Pancreas (tissue), 10 donors: ENCODE data around the gene KLK4. TPM values are rescaled to one million over a fixed set of nuclear protein-coding genes. Genes with fewer than 3 reads are reported as not detected.
A peak's percentile ranks its signal among the peaks of the same experiment; 100 is the strongest.

Experiments
- ATAC-seq, 4 donors: fragments of 200-7000 bp; cut with Tn5 transposase; one replicate each; pipeline versions ENCODE4 v1.8.0 to v1.9.1; 2020; ENCODE audit warnings: mild to moderate bottlenecking in 4 of 4, moderate library complexity in 4 of 4
- DNase-seq, 6 donors: peaks; one replicate each; pipeline ENCODE4 v3.0.0-alpha.2; 2020
- FAIRE-seq: peaks from 2 replicates; lab custom pipeline; 2012; peaks lifted over from hg19 to GRCh38; lab: Jason Lieb, UNC
- H3K27ac ChIP-seq, 4 donors: fragments of 200-600 bp; sonication (generic); 1 replicate in 3 of 4; 2 replicates in 1 of 4; pipeline versions ENCODE4 v1.5.0 to v1.8.0; 2020
- H3K27me3 ChIP-seq, 4 donors: fragments of 200-600 bp; one replicate each; pipeline ENCODE4 v1.8.0; 2021
- H3K36me3 ChIP-seq, 3 donors: fragments of 200-600 bp; sonication (generic) in 1 of 3; one replicate each; pipeline versions ENCODE4 v1.5.0 to v1.8.0; 2020 to 2021
- H3K4me1 ChIP-seq, 3 donors: fragments of 200-600 bp; one replicate each; pipeline ENCODE4 v1.8.0; 2021
- H3K4me3 ChIP-seq, 4 donors: fragments of 200-600 bp; sonication (generic) in 2 of 4; one replicate each; pipeline versions ENCODE4 v1.5.0 to v1.8.0; 2020 to 2021
- H3K9me3 ChIP-seq, 4 donors: fragments of 200-600 bp; one replicate each; pipeline ENCODE4 v1.8.0; 2021
- CTCF ChIP-seq, 4 donors: fragments of 200-600 bp; sonication (generic) in 3 of 4; IDR thresholded peaks; one replicate each; pipeline versions ENCODE4 v1.5.0 to v1.8.0; 2021; ENCODE audit warnings: antibody characterized with exemption in 4 of 4
- WGBS, 2 donors: extraction: QIAGEN DNeasy Blood & Tissue Kit; methylation state at CpG; one replicate each; pipeline ENCODE4 v1.1.7; 2013; 5-methylcytosine and 5-hydroxymethylcytosine counted together
- intact Hi-C, 3 donors: fragments of 100-400 bp; cut with DNase I; formaldehyde crosslinking; loops; one replicate each; pipeline versions ENCODE4 v1.11.1 to v1.14.2; 2022
- polyA plus RNA-seq, 2 donors: library from polyadenylated mRNA; stranded (reverse); fragments of 200-250 nt; gene quantifications; one replicate each; pipeline ENCODE4 v1.2.3, GENCODE V29; 2013
- total RNA-seq, 6 donors: library from RNA; stranded (reverse); fragmentation: NEBNext Ultra II Directional in 4 of 6; extraction: Animal tissue kit (Norgen Biotek cat#: 25700) in 4 of 6; gene quantifications; one replicate each; pipeline versions ENCODE4 v1.2.1 to v1.2.4, GENCODE V29; 2021 to 2023
- donor health status: healthy with polysubstance abuse.
- donor health status: DM: no; HTN: no; CAD: no; lungs with moderate emphysema.
- donor health status: DM: no; HTN: no; CAD: no.
- donor health status: control.
- donor health status: control.
- donor health status: Bipolar disorder and iron deficiency.
- donor health status: DM: yes; HTN: yes; CAD: no.
- donor health status: DM: no; HTN: no; CAD: no.
- donor health status: DM: no; HTN: no; CAD: no.
- donor health status: DM: yes; HTN: yes; CAD: no.

KLK4 gene
- total and polyA plus RNA-seq, 8 donors: 0.41 TPM; not detected in 7

GRCh38 chr19:50933640-50934039, 22.4 kb upstream of the KLK4 start:
- no peak for TF ChIP-seq CTCF (IDR thresholded peaks at IDR 0.05)
- no peak for ATAC-seq
- no peak for DNase-seq
- Histone ChIP-seq H3K9me3 (no peaks in the 10 kb centered on the region), H3K27me3 (peaks cover 0 to 13% (median 0%) of the 10 kb centered on the region in 4 donors), H3K4me3 (no peak overlapping the region), H3K27ac (no peak overlapping the region), H3K36me3 (no peaks in the 10 kb centered on the region), H3K4me1 (no peaks in the 10 kb centered on the region)
- intact Hi-C loops: loop anchor here in 1 of 3 donors (5.0 kb wide), 1 partner anchor 159 kb away; no protein-coding TSS in a partner anchor
- 53 to 64% methylated on average over 8 of the region's 8 CpGs for WGBS, 2 donors
- FAIRE-seq: no peak

DNA sequence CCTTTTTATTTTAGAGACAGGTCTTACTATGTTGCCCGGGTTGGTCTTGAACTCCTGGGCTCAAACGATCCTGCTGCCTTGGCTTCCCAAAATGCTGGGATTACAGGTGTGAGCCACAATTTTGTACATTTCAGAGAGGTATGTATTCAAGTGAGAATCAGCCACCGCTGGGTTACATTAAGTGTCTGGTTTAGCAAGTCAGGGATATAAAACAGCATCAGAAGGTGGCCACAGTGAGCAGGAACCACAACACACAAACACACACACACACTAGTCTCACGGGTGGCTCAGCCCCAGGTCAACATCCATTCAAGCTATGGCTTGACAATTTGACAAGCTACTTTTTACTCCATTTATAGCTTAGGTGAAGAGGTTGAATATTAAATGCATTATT, 21.5 kb upstream of the KLK4 start:
- no peak overlapping the region for H3K27ac ChIP-seq
- DNase-seq (no peak), FAIRE-seq (no peak), ATAC-seq (no peak)
- no peak overlapping the region for H3K4me3 ChIP-seq
- no peaks in the 10 kb centered on the region for H3K4me1 ChIP-seq
- H3K9me3 ChIP-seq: no peaks in the 10 kb centered on the region
- no peak for TF ChIP-seq CTCF (IDR thresholded peaks at IDR 0.05)
- 35 to 51% methylated on average over 4 of the region's 4 CpGs for WGBS, 2 donors
- no peaks in the 10 kb centered on the region for H3K36me3 ChIP-seq
- H3K27me3 ChIP-seq: peaks cover 0 to 19% (median 0%) of the 10 kb centered on the region in 4 donors
- intact Hi-C loops: loop anchor here in 1 of 3 donors (5.0 kb wide), 1 partner anchor 160 kb away; no protein-coding TSS in a partner anchor

DNA sequence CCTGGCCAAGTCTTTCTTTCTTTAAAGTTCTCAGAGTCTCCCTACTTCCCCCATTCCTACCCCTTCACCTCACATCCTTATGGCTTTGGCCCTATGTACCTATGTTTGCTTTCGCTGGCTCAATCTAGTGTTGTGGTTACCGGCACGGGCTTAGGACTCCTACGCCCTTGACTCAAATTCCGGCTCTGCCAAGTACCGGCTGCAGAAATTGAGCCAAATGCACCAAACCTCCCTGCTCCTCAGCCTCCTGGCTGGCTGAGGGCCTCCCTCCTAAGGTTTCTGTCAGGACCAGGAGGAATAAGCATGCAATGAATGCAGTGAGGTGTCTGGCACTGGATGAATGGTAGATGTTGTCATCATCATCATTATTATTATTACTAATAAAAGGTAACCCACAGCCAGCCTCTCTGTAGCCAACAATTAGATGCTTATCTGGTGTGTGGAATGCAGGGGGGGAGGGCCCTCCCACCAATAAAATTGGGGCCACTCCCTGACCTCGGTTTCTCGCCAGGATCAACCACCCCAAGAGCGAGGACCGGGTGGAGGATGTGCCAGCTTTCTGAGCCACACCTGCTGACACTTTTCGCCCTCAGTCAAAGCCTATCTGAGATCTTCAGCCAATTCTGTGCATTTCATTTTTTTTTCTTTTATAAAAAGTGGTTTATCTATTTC, 21.0 kb upstream of the KLK4 start:
- Histone ChIP-seq H3K4me3 (no peak overlapping the region), H3K9me3 (no peaks in the 10 kb centered on the region), H3K4me1 (no peaks in the 10 kb centered on the region), H3K27me3 (peaks cover 0 to 24% (median 0%) of the 10 kb centered on the region in 4 donors), H3K27ac (no peak overlapping the region), H3K36me3 (no peaks in the 10 kb centered on the region)
- 54 to 71% methylated on average over 11 of the region's 11 CpGs for WGBS, 2 donors
- DNase-seq (peak in 1 of 6 donors; percentile 8), FAIRE-seq (no peak), ATAC-seq (no peak)
- no peak for TF ChIP-seq CTCF (IDR thresholded peaks at IDR 0.05)
- intact Hi-C loops: loop anchor here in 1 of 3 donors (5.0 kb wide), 1 partner anchor 160 kb away; no protein-coding TSS in a partner anchor

DNA sequence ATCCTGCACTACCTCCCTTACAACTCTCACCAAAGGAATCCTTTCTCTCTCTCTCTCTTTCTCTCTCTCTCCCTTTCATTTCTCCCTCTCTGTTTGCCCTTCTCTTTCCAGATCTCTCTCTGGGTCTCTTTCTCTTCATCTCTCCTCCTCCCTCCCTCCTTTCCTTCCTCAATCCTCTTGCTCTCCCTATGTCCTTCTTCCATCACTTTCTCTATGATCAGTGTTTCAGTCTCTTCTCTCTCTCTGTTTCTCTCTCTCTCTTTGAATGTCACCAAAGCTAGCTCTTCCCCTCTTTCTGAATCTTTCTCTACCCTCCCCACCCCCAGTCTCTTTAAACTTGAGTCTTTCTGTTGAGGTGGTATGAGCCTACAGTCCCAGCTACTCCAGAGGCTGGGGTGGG, 19.8 kb upstream of the KLK4 start:
- FAIRE-seq: no peak

More for the DNA sequence above, 19.8 kb upstream of the KLK4 start:
- no peak for ATAC-seq
- no peak overlapping the region for H3K4me3 ChIP-seq
- no peak for DNase-seq
- H3K27me3 ChIP-seq: peaks cover 0 to 31% (median 0%) of the 10 kb centered on the region in 4 donors
- no peaks in the 10 kb centered on the region for H3K36me3 ChIP-seq
- TF ChIP-seq CTCF (IDR thresholded peaks at IDR 0.05): no peak
- no peaks in the 10 kb centered on the region for H3K4me1 ChIP-seq
- intact Hi-C loops: loop anchor here in 1 of 3 donors (5.0 kb wide), 1 partner anchor 161 kb away; no protein-coding TSS in a partner anchor
- H3K27ac ChIP-seq: no peak overlapping the region
- H3K9me3 ChIP-seq: no peaks in the 10 kb centered on the region
